H1 (cell line): Measurements from ENCODE around the gene KLHL30. TPM values are rescaled to one million over a fixed set of nuclear protein-coding genes. Genes with fewer than 3 reads are reported as not detected.

Source experiments
- ATF3 ChIP-seq: IDR thresholded peaks from 2 replicates; pipeline ENCODE4 v1.6.1; 2011; ENCODE audit warnings: low read depth, mild to moderate bottlenecking, low read length; ENCODE audit not compliant: insufficient read depth
- polyA plus RNA-seq, 7 experiments: library from polyadenylated mRNA; depleted of rRNA in 3 of 7; stranded (reverse) in 5 of 7; unstranded in 2 of 7; fragments of >200 nt in 5 of 7; fragments of 200-250 nt in 2 of 7; gene quantifications; 1 replicate in 5 of 7; 2 replicates in 1 of 7; 4 replicates in 1 of 7; pipeline versions ENCODE4 v1.2.1 to v1.2.3, GENCODE V29; 2011 to 2013; ENCODE audit warnings: missing spikeins in 2 of 7, mixed read lengths in 2 of 7
- total RNA-seq: library from RNA; stranded (reverse); fragmentation: NEBNext Ultra II Directional; extraction: Animal tissue kit (Norgen Biotek cat#: 25700); gene quantifications from 2 replicates; pipeline ENCODE4 v1.2.1, GENCODE V29; 2021

KLHL30 gene
- total and polyA plus RNA-seq, 2 of the 8 experiments (the other 6 are each of a cell fraction or from before 2014, with no cell fraction given): not detected

- no peak for TF ChIP-seq ATF3
These were observed 21.3 kb downstream of the KLHL30 start (continued) for GRCh38 chr2:238159661-238160205.
